ENCODE measurements around the gene TPD52L1. TPM values are rescaled to one million over a fixed set of nuclear protein-coding genes. Genes with fewer than 3 reads are reported as not detected.

The TPD52L1 gene
- total and polyA plus RNA-seq, 3 donors from 2014 or later: 20.6 to 22.5 (median 22.1) TPM

DNA sequence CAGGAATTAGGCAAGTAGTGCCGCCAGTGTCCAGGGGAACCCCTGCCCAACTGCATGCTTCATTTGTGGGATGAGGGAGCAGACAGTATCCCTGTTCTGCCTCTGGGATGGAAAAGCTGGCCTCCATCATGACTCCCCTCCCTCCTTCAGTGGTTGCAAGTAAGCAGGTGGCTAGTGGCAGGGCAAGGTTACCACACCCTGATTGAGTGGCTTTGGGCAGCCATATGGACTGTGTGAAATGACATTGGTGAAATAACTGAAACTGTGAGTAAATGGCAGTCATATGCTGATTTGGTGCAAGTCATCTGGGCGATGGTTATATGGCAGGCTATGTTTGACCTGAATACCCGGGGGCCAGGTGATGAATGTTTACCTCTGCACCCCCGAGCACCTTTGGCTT is 115.2 kb downstream of the TPD52L1 start:
- intact Hi-C loops (cut with DNase I; ENCODE audit: low total_unique reads): no loop called here

DNA sequence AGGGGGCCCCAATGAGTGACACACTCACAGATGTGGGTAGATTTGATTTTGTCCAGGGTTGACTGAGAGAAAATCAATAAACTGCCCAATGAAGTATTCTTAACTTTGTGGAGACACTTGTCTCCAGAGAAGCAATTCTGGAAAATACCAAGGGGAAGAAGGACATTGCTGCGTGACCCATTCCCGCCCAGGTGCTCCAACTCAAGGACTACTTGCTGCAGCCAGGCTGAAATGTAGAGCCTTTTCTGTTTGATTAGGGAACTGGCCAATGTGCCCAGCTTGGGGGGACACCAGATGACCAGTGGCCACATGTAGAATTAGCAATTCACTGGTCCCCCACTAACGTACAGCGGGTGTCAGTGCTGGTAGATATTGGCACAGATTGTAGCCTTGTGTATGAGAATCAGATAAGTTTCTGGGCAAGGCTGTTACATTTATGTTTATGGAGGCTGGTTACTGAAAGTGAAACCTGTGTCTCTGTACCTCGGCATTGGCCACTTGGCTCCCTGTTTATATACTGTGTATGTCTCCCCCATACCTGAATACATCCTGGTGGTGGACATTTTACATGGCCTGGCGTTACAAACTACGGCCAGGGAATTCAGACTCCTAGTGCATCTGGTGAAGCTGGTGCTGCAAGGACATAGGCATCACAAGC is 115.9 kb downstream of the TPD52L1 start:
- DNase-seq: no peak

More for the DNA sequence above, 115.2 kb downstream of the TPD52L1 start:
- Histone ChIP-seq H3K36me3 (ENCODE audit: low read depth, missing control alignments) (no peaks in the 10 kb centered on the region), H3K27me3 (no peaks in the 10 kb centered on the region), H3K4me3 (no peak overlapping the region), H3K9me3 (no peaks in the 10 kb centered on the region), H3K27ac (no peak overlapping the region), H3K4me1 (no peaks in the 10 kb centered on the region)
- TF ChIP-seq CTCF (IDR thresholded peaks at IDR 0.05) (no peak), POLR2A (IDR thresholded peaks at IDR 0.05) (no peak)
- no peak for DNase-seq
- WGBS, 2 donors: 92 to 94% methylated on average over 4 of the region's 4 CpGs

GRCh38 chr6:125270380-125270779 is 116.8 kb downstream of the TPD52L1 start:
- TF ChIP-seq CTCF (IDR thresholded peaks at IDR 0.05) (no peak), POLR2A (IDR thresholded peaks at IDR 0.05) (no peak)
- no peaks in the 10 kb centered on the region for H3K36me3 ChIP-seq (ENCODE audit: low read depth, missing control alignments)
- no peaks in the 10 kb centered on the region for H3K4me1 ChIP-seq
- H3K27me3 ChIP-seq: no peaks in the 10 kb centered on the region
- 89 to 97% methylated on average over 4 of the region's 4 CpGs for WGBS, 2 donors
- intact Hi-C loops (cut with DNase I; ENCODE audit: low total_unique reads): no loop called here
- no peak for DNase-seq
- no peak overlapping the region for H3K27ac ChIP-seq
- no peak overlapping the region for H3K4me3 ChIP-seq
- H3K9me3 ChIP-seq: no peaks in the 10 kb centered on the region

More for the DNA sequence above, 115.9 kb downstream of the TPD52L1 start:
- Histone ChIP-seq H3K27me3 (no peaks in the 10 kb centered on the region), H3K9me3 (no peaks in the 10 kb centered on the region), H3K36me3 (ENCODE audit: low read depth, missing control alignments) (no peaks in the 10 kb centered on the region), H3K27ac (no peak overlapping the region), H3K4me3 (no peak overlapping the region), H3K4me1 (no peaks in the 10 kb centered on the region)
- TF ChIP-seq CTCF (IDR thresholded peaks at IDR 0.05) (no peak), POLR2A (IDR thresholded peaks at IDR 0.05) (no peak)
- intact Hi-C loops (cut with DNase I; ENCODE audit: low total_unique reads): no loop called here
- WGBS, 2 donors: 89 to 94% methylated on average over 7 of the region's 7 CpGs

- TF ChIP-seq CTCF (IDR thresholded peaks at IDR 0.05): no peak
- TF ChIP-seq POLR2A (IDR thresholded peaks at IDR 0.05): no peak
- no peaks in the 10 kb centered on the region for H3K4me1 ChIP-seq
- intact Hi-C loops (cut with DNase I; ENCODE audit: low total_unique reads): no loop called here
- no peak overlapping the region for H3K4me3 ChIP-seq
- 86 to 91% methylated on average over 8 of the region's 8 CpGs for WGBS, 2 donors
- H3K27me3 ChIP-seq: no peaks in the 10 kb centered on the region
- no peaks in the 10 kb centered on the region for H3K36me3 ChIP-seq (ENCODE audit: low read depth, missing control alignments)
- no peak for DNase-seq
- no peak overlapping the region for H3K27ac ChIP-seq
- H3K9me3 ChIP-seq: no peaks in the 10 kb centered on the region
Observed at GRCh38 chr6:125271486-125272159, 118.0 kb downstream of the TPD52L1 start.

Data from testis (tissue), 3 donors.